ENCODE measurements around the gene NDUFC1. TPM values are rescaled to one million over a fixed set of nuclear protein-coding genes. Genes with fewer than 3 reads are reported as not detected.

Gene NDUFC1
- total and polyA plus RNA-seq, 2 experiments from 2014 or later: 31.8 to 367 TPM

DNA sequence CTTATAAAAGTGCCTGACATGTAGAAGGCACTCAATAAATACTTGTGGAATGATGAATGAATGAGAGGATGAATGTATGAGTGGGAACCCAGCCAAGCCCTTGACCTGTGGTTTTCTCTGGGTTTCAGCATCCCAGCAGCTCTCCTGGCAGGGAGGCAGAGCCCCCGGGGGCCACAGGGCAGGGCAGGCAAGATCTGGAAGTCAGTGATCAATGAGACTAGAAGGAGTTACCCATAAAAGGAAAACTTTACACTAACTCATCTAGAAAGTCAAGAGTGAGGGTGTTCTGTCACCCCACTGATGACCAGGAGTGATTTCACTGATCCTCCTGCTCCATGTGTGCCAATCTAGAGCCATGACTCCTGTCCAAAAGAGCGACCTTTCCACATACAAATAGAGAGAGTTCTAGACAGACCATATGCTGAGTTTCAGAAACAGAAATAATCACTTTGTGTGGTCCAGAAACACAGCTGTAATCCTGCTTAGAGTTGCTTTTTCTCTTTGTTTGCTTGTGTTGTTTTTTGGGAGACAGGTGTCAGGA is 59.7 kb downstream of the NDUFC1 start:
- no peak overlapping the region for H3K4me3 Mint-ChIP-seq

More for the DNA sequence above, 59.7 kb downstream of the NDUFC1 start:
- Histone ChIP-seq H2AFZ (peak overlapping the region; percentile 53; the same call in 1 of the 2 replicates), H3K36me3 (ENCODE audit: insufficient read depth) (peaks cover 9% of the 10 kb centered on the region; the same call in 1 of the 2 replicates), H3F3A (replicated peaks; ENCODE audit: low read depth) (no peaks in the 10 kb centered on the region), H3K4me1 (ENCODE audit: insufficient read depth) (peaks cover 24% of the 10 kb centered on the region), H3K27me3 (ENCODE audit: insufficient read depth) (no peaks in the 10 kb centered on the region), H3K79me2 (replicated peaks; ENCODE audit: insufficient read depth) (no peaks in the 10 kb centered on the region), H3K4me3 (no peak overlapping the region), H3K27ac (ENCODE audit: low read depth) (peak overlapping the region; percentile 48; the same call in 1 of the 2 replicates), H4K20me1 (replicated peaks; ENCODE audit: insufficient read depth) (no peaks in the 10 kb centered on the region), H3K4me2 (peak overlapping the region; percentile 51), H3K9me2 (ENCODE audit: insufficient read depth) (no peaks in the 10 kb centered on the region)
- no peak for TF ChIP-seq CREB1 (CRISPR knock-in tag; IDR thresholded peaks at IDR 0.05; ENCODE audit: low read depth)
- TF ChIP-seq, protein P1, sequence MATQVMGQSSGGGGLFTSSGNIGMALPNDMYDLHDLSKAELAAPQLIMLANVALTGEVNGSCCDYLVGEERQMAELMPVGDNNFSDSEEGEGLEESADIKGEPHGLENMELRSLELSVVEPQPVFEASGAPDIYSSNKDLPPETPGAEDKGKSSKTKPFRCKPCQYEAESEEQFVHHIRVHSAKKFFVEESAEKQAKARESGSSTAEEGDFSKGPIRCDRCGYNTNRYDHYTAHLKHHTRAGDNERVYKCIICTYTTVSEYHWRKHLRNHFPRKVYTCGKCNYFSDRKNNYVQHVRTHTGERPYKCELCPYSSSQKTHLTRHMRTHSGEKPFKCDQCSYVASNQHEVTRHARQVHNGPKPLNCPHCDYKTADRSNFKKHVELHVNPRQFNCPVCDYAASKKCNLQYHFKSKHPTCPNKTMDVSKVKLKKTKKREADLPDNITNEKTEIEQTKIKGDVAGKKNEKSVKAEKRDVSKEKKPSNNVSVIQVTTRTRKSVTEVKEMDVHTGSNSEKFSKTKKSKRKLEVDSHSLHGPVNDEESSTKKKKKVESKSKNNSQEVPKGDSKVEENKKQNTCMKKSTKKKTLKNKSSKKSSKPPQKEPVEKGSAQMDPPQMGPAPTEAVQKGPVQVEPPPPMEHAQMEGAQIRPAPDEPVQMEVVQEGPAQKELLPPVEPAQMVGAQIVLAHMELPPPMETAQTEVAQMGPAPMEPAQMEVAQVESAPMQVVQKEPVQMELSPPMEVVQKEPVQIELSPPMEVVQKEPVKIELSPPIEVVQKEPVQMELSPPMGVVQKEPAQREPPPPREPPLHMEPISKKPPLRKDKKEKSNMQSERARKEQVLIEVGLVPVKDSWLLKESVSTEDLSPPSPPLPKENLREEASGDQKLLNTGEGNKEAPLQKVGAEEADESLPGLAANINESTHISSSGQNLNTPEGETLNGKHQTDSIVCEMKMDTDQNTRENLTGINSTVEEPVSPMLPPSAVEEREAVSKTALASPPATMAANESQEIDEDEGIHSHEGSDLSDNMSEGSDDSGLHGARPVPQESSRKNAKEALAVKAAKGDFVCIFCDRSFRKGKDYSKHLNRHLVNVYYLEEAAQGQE (IDR thresholded peaks at IDR 0.05; ENCODE audit: unreplicated experiment): no peak
- TF ChIP-seq, protein P2, sequence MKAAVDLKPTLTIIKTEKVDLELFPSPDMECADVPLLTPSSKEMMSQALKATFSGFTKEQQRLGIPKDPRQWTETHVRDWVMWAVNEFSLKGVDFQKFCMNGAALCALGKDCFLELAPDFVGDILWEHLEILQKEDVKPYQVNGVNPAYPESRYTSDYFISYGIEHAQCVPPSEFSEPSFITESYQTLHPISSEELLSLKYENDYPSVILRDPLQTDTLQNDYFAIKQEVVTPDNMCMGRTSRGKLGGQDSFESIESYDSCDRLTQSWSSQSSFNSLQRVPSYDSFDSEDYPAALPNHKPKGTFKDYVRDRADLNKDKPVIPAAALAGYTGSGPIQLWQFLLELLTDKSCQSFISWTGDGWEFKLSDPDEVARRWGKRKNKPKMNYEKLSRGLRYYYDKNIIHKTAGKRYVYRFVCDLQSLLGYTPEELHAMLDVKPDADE (IDR thresholded peaks at IDR 0.05): no peak
- TF ChIP-seq EZH2phosphoT487 (IDR thresholded peaks at IDR 0.05; ENCODE audit: unreplicated experiment): no peak
- no peak for TF ChIP-seq ZNF114 (CRISPR knock-in tag; IDR thresholded peaks at IDR 0.05)
- TF ChIP-seq, protein P3, sequence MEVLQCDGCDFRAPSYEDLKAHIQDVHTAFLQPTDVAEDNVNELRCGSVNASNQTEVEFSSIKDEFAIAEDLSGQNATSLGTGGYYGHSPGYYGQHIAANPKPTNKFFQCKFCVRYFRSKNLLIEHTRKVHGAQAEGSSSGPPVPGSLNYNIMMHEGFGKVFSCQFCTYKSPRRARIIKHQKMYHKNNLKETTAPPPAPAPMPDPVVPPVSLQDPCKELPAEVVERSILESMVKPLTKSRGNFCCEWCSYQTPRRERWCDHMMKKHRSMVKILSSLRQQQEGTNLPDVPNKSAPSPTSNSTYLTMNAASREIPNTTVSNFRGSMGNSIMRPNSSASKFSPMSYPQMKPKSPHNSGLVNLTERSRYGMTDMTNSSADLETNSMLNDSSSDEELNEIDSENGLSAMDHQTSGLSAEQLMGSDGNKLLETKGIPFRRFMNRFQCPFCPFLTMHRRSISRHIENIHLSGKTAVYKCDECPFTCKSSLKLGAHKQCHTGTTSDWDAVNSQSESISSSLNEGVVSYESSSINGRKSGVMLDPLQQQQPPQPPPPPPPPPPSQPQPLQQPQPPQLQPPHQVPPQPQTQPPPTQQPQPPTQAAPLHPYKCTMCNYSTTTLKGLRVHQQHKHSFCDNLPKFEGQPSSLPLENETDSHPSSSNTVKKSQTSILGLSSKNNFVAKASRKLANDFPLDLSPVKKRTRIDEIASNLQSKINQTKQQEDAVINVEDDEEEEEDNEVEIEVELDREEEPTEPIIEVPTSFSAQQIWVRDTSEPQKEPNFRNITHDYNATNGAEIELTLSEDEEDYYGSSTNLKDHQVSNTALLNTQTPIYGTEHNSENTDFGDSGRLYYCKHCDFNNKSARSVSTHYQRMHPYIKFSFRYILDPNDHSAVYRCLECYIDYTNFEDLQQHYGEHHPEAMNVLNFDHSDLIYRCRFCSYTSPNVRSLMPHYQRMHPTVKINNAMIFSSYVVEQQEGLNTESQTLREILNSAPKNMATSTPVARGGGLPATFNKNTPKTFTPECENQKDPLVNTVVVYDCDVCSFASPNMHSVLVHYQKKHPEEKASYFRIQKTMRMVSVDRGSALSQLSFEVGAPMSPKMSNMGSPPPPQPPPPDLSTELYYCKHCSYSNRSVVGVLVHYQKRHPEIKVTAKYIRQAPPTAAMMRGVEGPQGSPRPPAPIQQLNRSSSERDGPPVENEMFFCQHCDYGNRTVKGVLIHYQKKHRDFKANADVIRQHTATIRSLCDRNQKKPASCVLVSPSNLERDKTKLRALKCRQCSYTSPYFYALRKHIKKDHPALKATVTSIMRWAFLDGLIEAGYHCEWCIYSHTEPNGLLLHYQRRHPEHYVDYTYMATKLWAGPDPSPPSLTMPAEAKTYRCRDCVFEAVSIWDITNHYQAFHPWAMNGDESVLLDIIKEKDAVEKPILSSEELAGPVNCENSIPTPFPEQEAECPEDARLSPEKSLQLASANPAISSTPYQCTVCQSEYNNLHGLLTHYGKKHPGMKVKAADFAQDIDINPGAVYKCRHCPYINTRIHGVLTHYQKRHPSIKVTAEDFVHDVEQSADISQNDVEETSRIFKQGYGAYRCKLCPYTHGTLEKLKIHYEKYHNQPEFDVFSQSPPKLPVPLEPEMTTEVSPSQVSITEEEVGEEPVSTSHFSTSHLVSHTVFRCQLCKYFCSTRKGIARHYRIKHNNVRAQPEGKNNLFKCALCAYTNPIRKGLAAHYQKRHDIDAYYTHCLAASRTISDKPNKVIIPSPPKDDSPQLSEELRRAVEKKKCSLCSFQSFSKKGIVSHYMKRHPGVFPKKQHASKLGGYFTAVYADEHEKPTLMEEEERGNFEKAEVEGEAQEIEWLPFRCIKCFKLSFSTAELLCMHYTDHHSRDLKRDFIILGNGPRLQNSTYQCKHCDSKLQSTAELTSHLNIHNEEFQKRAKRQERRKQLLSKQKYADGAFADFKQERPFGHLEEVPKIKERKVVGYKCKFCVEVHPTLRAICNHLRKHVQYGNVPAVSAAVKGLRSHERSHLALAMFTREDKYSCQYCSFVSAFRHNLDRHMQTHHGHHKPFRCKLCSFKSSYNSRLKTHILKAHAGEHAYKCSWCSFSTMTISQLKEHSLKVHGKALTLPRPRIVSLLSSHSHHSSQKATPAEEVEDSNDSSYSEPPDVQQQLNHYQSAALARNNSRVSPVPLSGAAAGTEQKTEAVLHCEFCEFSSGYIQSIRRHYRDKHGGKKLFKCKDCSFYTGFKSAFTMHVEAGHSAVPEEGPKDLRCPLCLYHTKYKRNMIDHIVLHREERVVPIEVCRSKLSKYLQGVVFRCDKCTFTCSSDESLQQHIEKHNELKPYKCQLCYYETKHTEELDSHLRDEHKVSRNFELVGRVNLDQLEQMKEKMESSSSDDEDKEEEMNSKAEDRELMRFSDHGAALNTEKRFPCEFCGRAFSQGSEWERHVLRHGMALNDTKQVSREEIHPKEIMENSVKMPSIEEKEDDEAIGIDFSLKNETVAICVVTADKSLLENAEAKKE (CRISPR knock-in tag; IDR thresholded peaks at IDR 0.05): no peak
- no peak for TF ChIP-seq POLR2AphosphoS5 (IDR thresholded peaks at IDR 0.05; ENCODE audit: low read depth)
- no peak for TF ChIP-seq JUNB (IDR thresholded peaks at IDR 0.05; ENCODE audit: unreplicated experiment)
- TF ChIP-seq EZH2 (IDR thresholded peaks at IDR 0.05; ENCODE audit: low read depth, unreplicated experiment): no peak
- TF ChIP-seq NANOG (IDR thresholded peaks at IDR 0.05; ENCODE audit: borderline replicate concordance): no peak
- TF ChIP-seq, protein P4, sequence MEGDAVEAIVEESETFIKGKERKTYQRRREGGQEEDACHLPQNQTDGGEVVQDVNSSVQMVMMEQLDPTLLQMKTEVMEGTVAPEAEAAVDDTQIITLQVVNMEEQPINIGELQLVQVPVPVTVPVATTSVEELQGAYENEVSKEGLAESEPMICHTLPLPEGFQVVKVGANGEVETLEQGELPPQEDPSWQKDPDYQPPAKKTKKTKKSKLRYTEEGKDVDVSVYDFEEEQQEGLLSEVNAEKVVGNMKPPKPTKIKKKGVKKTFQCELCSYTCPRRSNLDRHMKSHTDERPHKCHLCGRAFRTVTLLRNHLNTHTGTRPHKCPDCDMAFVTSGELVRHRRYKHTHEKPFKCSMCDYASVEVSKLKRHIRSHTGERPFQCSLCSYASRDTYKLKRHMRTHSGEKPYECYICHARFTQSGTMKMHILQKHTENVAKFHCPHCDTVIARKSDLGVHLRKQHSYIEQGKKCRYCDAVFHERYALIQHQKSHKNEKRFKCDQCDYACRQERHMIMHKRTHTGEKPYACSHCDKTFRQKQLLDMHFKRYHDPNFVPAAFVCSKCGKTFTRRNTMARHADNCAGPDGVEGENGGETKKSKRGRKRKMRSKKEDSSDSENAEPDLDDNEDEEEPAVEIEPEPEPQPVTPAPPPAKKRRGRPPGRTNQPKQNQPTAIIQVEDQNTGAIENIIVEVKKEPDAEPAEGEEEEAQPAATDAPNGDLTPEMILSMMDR (conservative IDR thresholded peaks at IDR 0.05; ENCODE audit: low read depth in 2 of 2): no peak
- no peak for TF ChIP-seq STAT1 (IDR thresholded peaks at IDR 0.05; ENCODE audit: unreplicated experiment)
- TF ChIP-seq ZNF331 (CRISPR knock-in tag; IDR thresholded peaks at IDR 0.05; ENCODE audit: low read depth): no peak
- peaks cover 21% of the 10 kb centered on the region for H3K9me3 Mint-ChIP-seq
- no peaks in the 10 kb centered on the region for H3K27me3 Mint-ChIP-seq (ENCODE audit: insufficient read depth, low read depth, poor library complexity)
- DNase-seq (ENCODE audit: low spot score) (no peak), ATAC-seq (no peak; the same call in 2 of the 3 replicates)
- no peak overlapping the region for H3K27ac Mint-ChIP-seq
- peaks cover 14% of the 10 kb centered on the region for H3K36me3 Mint-ChIP-seq (ENCODE audit: low read depth)
- peaks cover 25% of the 10 kb centered on the region for H3K4me1 Mint-ChIP-seq
